GM12801 (cell line): Measurements from ENCODE around the gene GPR6.

ENCODE experiments used
- TF ChIP-seq, protein P1 (sequence below): IDR thresholded peaks from one replicate; pipeline ENCODE4 v1.5.1; 2011; ENCODE audit warnings: control low read depth; ENCODE audit not compliant: insufficient read length; ENCODE audit errors: extremely low read depth

Gene GPR6, protein sequence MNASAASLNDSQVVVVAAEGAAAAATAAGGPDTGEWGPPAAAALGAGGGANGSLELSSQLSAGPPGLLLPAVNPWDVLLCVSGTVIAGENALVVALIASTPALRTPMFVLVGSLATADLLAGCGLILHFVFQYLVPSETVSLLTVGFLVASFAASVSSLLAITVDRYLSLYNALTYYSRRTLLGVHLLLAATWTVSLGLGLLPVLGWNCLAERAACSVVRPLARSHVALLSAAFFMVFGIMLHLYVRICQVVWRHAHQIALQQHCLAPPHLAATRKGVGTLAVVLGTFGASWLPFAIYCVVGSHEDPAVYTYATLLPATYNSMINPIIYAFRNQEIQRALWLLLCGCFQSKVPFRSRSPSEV

DNA sequence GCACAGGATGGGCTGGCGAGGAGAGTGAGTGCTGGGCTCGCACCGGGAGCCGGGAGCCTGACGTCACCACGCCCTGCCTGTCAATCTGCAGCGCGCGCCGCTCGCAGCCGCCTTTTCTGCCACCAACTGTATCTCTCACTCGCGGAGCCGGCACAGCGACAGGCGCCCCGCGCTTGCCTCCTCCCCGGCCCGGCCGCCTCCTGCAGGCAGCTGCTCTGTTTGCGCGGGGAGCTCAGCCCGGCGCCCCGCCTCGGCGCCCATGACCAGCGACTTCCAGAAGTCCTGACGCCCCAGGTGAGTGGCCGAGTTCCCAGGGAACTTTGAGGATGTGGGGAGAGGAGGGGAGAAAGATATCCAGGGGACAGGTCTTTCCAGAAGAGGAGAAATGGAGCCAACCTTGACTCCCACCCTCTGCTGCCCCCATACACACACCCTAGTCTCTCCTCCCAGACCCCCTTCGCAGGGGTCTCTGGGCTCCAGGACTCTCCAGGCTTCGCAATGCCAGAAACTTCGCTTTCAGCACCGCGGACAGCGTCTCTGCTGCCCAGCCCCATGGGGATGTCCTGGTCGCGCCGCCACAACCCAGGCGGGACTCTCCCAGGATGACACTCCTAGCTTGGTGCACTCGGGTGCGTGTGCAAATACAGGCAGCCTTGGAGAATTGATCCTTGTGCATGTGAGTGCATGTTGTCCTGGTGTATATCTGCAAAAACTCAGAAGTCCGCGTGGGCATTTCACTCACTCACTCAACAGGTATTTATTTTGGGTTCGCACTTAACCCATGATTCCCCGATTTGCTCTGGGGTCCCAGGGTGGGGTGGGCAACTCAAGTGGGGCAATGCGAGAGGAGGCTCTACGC is at the start of gene GPR6:
TSS of gene GPR6 (plus strand) at position 138 of the 859 bp plus-strand sequence. CDS start 802 bp downstream, outside the sequence.
- TF ChIP-seq, protein P1, sequence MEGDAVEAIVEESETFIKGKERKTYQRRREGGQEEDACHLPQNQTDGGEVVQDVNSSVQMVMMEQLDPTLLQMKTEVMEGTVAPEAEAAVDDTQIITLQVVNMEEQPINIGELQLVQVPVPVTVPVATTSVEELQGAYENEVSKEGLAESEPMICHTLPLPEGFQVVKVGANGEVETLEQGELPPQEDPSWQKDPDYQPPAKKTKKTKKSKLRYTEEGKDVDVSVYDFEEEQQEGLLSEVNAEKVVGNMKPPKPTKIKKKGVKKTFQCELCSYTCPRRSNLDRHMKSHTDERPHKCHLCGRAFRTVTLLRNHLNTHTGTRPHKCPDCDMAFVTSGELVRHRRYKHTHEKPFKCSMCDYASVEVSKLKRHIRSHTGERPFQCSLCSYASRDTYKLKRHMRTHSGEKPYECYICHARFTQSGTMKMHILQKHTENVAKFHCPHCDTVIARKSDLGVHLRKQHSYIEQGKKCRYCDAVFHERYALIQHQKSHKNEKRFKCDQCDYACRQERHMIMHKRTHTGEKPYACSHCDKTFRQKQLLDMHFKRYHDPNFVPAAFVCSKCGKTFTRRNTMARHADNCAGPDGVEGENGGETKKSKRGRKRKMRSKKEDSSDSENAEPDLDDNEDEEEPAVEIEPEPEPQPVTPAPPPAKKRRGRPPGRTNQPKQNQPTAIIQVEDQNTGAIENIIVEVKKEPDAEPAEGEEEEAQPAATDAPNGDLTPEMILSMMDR, result no peak

DNA sequence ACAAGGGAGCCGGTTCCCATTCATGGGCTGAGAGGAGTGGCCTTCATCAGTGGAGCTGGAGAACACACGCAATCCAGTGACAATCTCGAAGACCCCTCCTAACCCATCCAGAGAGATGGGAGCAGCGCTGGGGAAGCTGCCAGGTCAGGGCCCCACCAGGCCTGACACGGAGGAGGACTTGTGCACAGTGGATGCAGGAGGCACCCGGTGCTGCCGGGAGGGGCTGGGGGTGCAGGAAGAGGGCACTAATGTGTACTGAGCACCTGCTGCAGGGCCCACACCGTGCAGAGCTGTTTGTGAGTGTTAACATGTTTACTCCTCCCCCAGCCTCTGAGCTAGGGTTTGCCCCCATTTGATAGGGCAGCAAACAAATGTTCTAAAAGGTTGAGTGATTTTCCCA is 43.8 kb upstream of the GPR6 start:
- TF ChIP-seq, protein P1, result no peak

DNA sequence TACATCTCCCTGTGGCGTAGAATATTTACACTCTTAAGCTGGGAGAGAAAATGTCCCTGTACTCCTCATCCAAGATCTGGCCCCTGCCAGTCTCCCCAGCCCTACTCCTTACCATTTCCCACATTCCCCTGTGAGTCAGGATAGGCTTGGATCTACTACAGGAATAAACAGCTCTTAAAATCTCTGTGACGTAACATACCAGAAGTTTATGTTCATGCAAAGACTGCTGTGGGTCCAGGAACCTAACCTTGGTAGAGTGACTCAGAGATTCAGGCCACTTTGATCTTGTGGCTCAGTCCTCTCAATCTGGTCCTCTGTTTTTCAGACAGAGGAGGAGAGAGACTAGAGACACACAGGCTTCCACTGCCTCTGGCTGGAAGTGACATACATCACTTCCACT is 38.5 kb upstream of the GPR6 start:
- TF ChIP-seq, protein P1, result no peak

DNA sequence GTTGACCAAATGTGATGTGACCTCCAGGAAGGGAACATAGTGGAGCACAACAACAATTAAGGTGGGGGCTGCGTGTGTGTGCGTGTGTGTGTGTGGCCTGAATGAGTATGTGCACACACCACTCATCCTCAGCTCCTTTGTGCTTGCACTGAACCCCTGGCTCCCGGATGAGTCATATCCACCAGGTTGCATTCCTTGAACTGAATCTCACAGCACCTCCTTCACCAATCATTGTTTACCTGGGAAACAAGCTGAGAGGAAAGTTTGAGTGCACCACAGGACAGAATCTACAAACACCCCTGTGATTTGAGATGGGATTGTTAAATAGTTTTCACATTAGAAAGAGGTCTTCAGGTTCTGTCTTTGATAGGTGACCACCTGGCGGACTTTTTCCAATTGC is 33.7 kb upstream of the GPR6 start:
- TF ChIP-seq, protein P1, result no peak

DNA sequence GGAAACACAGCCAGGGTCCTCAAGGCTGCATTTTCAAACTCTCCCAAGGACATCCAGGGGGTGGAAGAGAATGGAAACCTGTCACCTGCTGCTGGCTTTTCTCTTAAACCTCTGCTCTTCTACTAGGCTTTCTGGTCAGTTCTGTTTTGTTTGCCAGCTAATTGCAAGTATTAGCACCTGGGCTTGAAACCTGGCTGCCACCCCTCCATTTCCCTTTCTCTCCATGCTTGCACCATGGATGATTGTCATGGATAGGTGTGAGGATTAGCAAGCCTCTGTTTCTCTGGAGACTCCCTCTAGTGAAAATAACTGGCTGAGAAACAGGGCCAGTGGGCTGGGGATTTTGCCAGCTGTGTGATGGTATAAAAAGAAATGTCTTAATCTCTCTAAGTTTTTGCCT is 33.0 kb upstream of the GPR6 start:
- TF ChIP-seq, protein P1, result no peak

DNA sequence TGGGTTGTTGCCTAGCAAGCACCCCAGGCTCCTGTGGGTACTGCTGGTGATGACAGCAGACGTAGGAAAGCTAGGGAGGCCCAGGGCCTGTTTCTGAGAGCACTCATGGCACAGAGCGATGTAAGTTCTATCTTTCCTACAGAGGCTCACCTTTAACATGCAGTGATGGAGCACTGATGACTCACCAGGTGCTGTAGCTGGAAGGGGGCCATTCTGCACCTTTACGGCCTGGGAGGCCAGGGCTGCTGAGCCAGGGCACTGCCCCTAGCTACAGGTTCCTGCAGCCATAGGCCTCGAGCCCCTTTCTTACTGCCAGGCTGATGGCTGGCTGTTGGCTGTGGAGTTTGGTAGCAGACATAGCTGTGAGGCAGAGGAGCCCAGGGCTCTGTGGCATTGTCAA is 31.1 kb upstream of the GPR6 start:
- TF ChIP-seq, protein P1, result no peak

DNA sequence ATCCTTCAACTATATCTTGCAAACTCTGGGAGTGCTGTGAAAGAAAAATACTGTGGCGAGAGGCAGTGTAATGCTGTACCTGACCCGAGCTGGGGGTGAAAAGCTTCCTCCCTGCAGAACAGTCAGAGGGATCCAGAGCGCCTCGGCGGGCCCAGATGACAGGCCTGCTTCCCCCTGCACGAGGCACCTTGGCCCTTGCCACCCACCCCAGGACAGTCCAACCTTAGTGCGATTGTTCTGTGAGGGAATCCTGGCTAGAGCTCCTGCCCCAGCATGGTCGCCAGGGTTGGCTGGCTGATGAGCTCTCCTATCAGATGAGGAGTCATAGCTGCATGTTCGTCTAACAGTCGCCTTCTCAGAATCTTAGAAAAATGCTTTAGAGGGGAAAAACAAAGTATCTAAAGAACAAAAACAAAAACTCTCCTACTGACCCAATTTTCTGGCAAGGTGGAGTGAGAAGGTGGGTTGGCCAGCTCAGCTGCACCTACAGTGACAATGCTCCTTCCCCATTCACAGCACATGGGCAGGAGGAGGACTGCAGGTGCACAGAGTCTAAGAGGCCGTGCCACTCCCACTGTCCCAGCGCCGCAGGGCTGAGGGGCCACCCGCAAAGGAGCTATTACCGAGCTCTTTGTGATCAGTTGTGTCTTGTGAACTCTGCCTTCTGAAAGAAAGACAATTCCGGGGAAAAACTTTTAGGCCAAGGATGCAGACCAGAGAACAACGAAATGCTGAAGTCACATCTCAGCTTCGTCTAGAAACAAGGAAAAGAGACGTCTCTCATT is 28.6 kb upstream of the GPR6 start:
- TF ChIP-seq, protein P1, result no peak
